HFFc6 (cell line): ENCODE data around the gene RAP1GAP2. TPM values are rescaled to one million over a fixed set of nuclear protein-coding genes. Genes with fewer than 3 reads are reported as not detected.
A peak's percentile ranks its signal among the peaks of the same experiment; 100 is the strongest.

Source experiments
- DNase-seq: peaks from one replicate; pipeline ENCODE4 v3.0.0-alpha.2; 2018
- H3K27ac Mint-ChIP-seq: 2 replicates; pipeline ENCODE4 v1.8.0; 2020; ENCODE audit warnings: mild to moderate bottlenecking, mixed read lengths
- H3K27me3 Mint-ChIP-seq: 2 replicates; pipeline ENCODE4 v1.8.0; 2021; ENCODE audit warnings: mild to moderate bottlenecking, moderate library complexity, mixed read lengths; ENCODE audit not compliant: insufficient read depth
- H3K36me3 Mint-ChIP-seq: 2 replicates; pipeline ENCODE4 v1.8.0; 2021; ENCODE audit warnings: low read depth, mixed read lengths
- H3K4me1 Mint-ChIP-seq: 2 replicates; pipeline ENCODE4 v1.8.0; 2020; ENCODE audit warnings: low read depth, mixed read lengths
- H3K4me3 Mint-ChIP-seq: 2 replicates; pipeline ENCODE4 v1.8.0; 2020; ENCODE audit warnings: mild to moderate bottlenecking, moderate library complexity, mixed read lengths
- H3K9me3 Mint-ChIP-seq: 2 replicates; pipeline ENCODE4 v1.8.0; 2020; ENCODE audit warnings: mild to moderate bottlenecking, mixed read lengths
- CTCF ChIP-seq: fragments of 200-600 bp; sonication (generic); IDR thresholded peaks from 2 replicates; pipeline ENCODE4 v1.5.0; 2021; ENCODE audit warnings: antibody characterized with exemption, mild to moderate bottlenecking
- total RNA-seq, 6 experiments: library from RNA; stranded (reverse); fragmentation: NEBNext Ultra II Directional; extraction: Animal tissue kit (Norgen Biotek cat#: 25700); gene quantifications; 2 replicates in 1 of 6; 3 replicates in 5 of 6; pipeline ENCODE4 v1.2.3, GENCODE V29; 2021

RAP1GAP2 gene
- total RNA-seq, 6 experiments from 2014 or later: 7.9 to 27.4 (median 23.9) TPM

GRCh38 chr17:2947588-2947950 is 151.3 kb downstream of the RAP1GAP2 start:
- no peak overlapping the region for H3K27ac Mint-ChIP-seq
- H3K9me3 Mint-ChIP-seq: peaks cover 4% of the 10 kb centered on the region; the same call in 1 of the 2 replicates
- H3K4me1 Mint-ChIP-seq: peaks cover 18% of the 10 kb centered on the region; the same call in 1 of the 2 replicates
- TF ChIP-seq CTCF: no peak
- H3K4me3 Mint-ChIP-seq: no peak overlapping the region
- H3K27me3 Mint-ChIP-seq: no peaks in the 10 kb centered on the region; the same call in 1 of the 2 replicates
- H3K36me3 Mint-ChIP-seq: peaks cover 9% of the 10 kb centered on the region; the same call in 1 of the 2 replicates
- no peak for DNase-seq

- no peak for DNase-seq
- Mint-ChIP-seq H3K4me1 (peaks cover 18% of the 10 kb centered on the region; the same call in 1 of the 2 replicates), H3K27ac (no peak overlapping the region), H3K4me3 (no peak overlapping the region), H3K36me3 (peaks cover 9% of the 10 kb centered on the region; the same call in 1 of the 2 replicates), H3K27me3 (no peaks in the 10 kb centered on the region; the same call in 1 of the 2 replicates), H3K9me3 (peaks cover 4% of the 10 kb centered on the region; the same call in 1 of the 2 replicates)
- TF ChIP-seq CTCF: no peak
These were observed 151.8 kb downstream of the RAP1GAP2 start for GRCh38 chr17:2947996-2948550.

GRCh38 chr17:2948721-2949468 is 152.7 kb downstream of the RAP1GAP2 start:
- Mint-ChIP-seq H3K9me3 (peaks cover 4% of the 10 kb centered on the region; the same call in 1 of the 2 replicates), H3K27me3 (no peaks in the 10 kb centered on the region; the same call in 1 of the 2 replicates), H3K4me3 (no peak overlapping the region), H3K36me3 (peaks cover 9% of the 10 kb centered on the region; the same call in 1 of the 2 replicates), H3K27ac (no peak overlapping the region), H3K4me1 (peaks cover 18% of the 10 kb centered on the region; the same call in 1 of the 2 replicates)
- no peak for TF ChIP-seq CTCF
- no peak for DNase-seq

GRCh38 chr17:2949469-2950044 is 153.3 kb downstream of the RAP1GAP2 start:
- H3K27me3 Mint-ChIP-seq: no peaks in the 10 kb centered on the region; the same call in 1 of the 2 replicates
- peaks cover 18% of the 10 kb centered on the region; the same call in 1 of the 2 replicates for H3K4me1 Mint-ChIP-seq
- H3K36me3 Mint-ChIP-seq: peaks cover 9% of the 10 kb centered on the region; the same call in 1 of the 2 replicates
- no peak overlapping the region for H3K4me3 Mint-ChIP-seq
- peak; percentile 66 for DNase-seq
- peak overlapping the region; percentile 9; the same call in 1 of the 2 replicates for H3K27ac Mint-ChIP-seq
- no peak for TF ChIP-seq CTCF
- peaks cover 4% of the 10 kb centered on the region; the same call in 1 of the 2 replicates for H3K9me3 Mint-ChIP-seq

GRCh38 chr17:2950846-2951245 is 154.6 kb downstream of the RAP1GAP2 start:
- no peak overlapping the region for H3K27ac Mint-ChIP-seq
- peaks cover 10% of the 10 kb centered on the region; the same call in 1 of the 2 replicates for H3K36me3 Mint-ChIP-seq
- peaks cover 31% of the 10 kb centered on the region for H3K4me1 Mint-ChIP-seq
- H3K9me3 Mint-ChIP-seq: peaks cover 4% of the 10 kb centered on the region; the same call in 1 of the 2 replicates
- TF ChIP-seq CTCF: no peak
- H3K4me3 Mint-ChIP-seq: no peak overlapping the region
- H3K27me3 Mint-ChIP-seq: no peaks in the 10 kb centered on the region; the same call in none of the 2 replicates
- no peak for DNase-seq
